Breast epithelium (tissue), 3 donors: ENCODE data around the gene ZHX3.

Experiments
- POLR2A ChIP-seq: fragments of 450-650 bp; IDR thresholded peaks from one replicate; pipeline ENCODE4 v1.6.1; 2016; ENCODE audit warnings: antibody characterized with exemption, mild to moderate bottlenecking, moderate library complexity
- POLR2AphosphoS5 ChIP-seq, 3 donors: sonication (generic); formaldehyde crosslinking; IDR thresholded peaks; one replicate each; pipeline ENCODE4 v1.6.1; 2017; ENCODE audit warnings: antibody characterized with exemption in 3 of 3
- TF ChIP-seq, protein P1 (sequence below), 3 donors: fragments of 450-650 bp; IDR thresholded peaks; one replicate each; pipeline ENCODE4 v1.5.1; 2016 to 2017; ENCODE audit warnings: antibody characterized with exemption in 3 of 3, mild to moderate bottlenecking in 3 of 3, moderate library complexity in 3 of 3

- TF ChIP-seq, protein P1, sequence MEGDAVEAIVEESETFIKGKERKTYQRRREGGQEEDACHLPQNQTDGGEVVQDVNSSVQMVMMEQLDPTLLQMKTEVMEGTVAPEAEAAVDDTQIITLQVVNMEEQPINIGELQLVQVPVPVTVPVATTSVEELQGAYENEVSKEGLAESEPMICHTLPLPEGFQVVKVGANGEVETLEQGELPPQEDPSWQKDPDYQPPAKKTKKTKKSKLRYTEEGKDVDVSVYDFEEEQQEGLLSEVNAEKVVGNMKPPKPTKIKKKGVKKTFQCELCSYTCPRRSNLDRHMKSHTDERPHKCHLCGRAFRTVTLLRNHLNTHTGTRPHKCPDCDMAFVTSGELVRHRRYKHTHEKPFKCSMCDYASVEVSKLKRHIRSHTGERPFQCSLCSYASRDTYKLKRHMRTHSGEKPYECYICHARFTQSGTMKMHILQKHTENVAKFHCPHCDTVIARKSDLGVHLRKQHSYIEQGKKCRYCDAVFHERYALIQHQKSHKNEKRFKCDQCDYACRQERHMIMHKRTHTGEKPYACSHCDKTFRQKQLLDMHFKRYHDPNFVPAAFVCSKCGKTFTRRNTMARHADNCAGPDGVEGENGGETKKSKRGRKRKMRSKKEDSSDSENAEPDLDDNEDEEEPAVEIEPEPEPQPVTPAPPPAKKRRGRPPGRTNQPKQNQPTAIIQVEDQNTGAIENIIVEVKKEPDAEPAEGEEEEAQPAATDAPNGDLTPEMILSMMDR (IDR thresholded peaks at IDR 0.05) = peak in 1 of 3 donors; percentile 14
- TF ChIP-seq POLR2A (no peak), POLR2AphosphoS5 (IDR thresholded peaks at IDR 0.05) (no peak)
These were observed 42.0 kb upstream of the ZHX3 start for GRCh38 chr20:41359541-41360011.
